Daoy (cell line): ENCODE measurements around the gene UBA3. TPM values are rescaled to one million over a fixed set of nuclear protein-coding genes. Genes with fewer than 3 reads are reported as not detected.

Source experiments
- DNase-seq: peaks from one replicate; pipeline ENCODE4 v3.0.0-alpha.2; 2015; ENCODE audit warnings: low read depth
- total RNA-seq: library from RNA; depleted of rRNA; stranded (reverse); fragments of >200 nt; shearing (Covaris generic); gene quantifications from 2 replicates; pipeline ENCODE4 v1.2.3, GENCODE V29; 2014; rRNA removed

The UBA3 gene
- total RNA-seq, 1 experiment from 2014 or later: 71.0 TPM

GRCh38 chr3:69012100-69012799 lies 67.9 kb downstream of the UBA3 start:
- DNase-seq: no peak

GRCh38 chr3:69011096-69011730 lies 69.0 kb downstream of the UBA3 start:
- DNase-seq: no peak

DNA sequence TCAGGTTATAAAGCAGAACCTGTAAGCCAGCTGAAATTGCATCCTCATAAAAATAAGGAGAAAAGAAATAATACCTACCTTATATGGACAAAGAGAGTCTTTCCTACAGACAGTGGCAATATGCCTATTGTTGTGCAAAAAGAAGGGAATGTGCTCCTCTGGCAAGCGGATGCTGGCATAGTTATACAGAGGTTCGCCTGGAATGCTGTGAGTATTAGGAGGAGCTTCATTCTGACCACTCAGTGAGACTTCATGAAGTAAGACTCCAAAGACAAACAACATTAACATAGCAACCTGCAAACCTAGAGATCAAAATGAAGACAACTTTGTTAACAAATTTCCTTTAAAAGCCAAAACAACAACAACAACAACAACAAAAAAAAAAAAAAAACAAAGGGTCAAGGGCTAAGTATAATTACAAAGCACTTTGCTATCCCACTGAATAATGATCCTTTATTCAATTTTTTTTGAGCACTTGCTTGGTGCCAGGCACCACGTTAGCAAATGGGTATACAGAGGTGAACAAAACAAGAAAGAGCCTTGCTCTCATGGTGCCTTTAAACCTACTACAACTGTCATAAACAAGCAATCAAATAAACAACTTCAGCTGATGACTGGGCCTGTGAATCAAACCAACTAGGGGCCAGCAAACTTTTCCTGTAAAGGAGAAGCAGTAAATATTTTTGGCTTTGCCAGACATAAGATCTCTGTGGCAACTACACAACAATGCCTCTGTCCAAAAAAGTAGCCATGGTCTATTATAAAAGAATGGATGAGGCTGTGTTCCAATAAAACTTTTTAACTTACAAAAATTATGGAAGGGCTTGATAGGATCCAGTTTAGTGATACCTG lies 70.4 kb downstream of the UBA3 start:
- no peak for DNase-seq

GRCh38 chr3:69008980-69009379 lies 71.2 kb downstream of the UBA3 start:
- no peak for DNase-seq

- no peak for DNase-seq
Measured at GRCh38 chr3:69005791-69006482, 74.2 kb downstream of the UBA3 start.

DNA sequence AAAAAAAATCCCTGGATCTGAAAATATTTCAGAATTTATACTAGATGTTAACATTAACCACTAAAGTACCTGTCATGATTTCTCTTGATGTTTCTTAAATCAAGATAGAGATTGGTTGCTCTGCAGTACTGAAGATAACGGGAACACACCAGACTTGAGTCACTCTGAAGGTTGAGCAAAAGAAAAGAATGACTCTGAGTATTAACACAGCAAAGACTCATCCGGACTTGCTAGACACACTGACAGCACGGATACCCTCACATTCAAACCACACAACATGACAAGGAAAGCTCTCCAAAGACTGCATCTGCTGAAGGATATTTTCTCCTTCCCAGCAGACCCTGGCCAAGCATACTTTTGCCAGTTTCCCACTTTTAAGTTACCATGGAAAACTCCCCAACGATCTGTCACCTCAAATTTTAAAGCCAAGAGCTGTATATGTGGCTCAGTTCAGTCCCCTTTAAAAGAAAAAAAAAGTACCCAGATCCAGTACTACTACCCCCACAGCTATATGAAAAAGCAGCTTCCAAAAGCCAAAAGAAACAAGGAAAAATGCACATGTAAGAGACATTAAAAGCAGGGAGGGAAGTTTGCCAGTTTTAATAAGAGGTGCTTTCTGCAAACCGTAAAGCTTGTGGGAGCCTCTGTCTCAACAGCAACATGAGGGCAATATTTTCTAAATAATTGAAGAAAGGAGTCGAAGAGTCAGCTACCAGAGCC lies 74.9 kb downstream of the UBA3 start:
- no peak for DNase-seq

Other genes starting within 250 kb of the UBA3 start
- gene TAFA4, start 147.8 kb downstream of the UBA3 start, total RNA-seq: not detected in 2 replicates
- 14.9 and 15.3 TPM in 2 replicates for gene EOGT, start 66.7 kb downstream of the UBA3 start, total RNA-seq
- gene TMF1, start 28.0 kb downstream of the UBA3 start, total RNA-seq: 11.0 and 19.3 TPM in 2 replicates
- 31.6 and 36.2 TPM in 2 replicates for gene ARL6IP5, start 4.6 kb upstream of the UBA3 start, total RNA-seq
- gene LMOD3, start 42.2 kb upstream of the UBA3 start, total RNA-seq: not detected in 2 replicates